PC-9 (cell line): ENCODE results near the gene CNOT1. TPM values are rescaled to one million over a fixed set of nuclear protein-coding genes. Genes with fewer than 3 reads are reported as not detected.
"Not testable (repeated sequence)": the region's sequence is repeated elsewhere in the genome, so short reads cannot be mapped to it uniquely, and the experiment has no call there.

Source experiments
- BruUV-seq: library from RNA; stranded (reverse); fragments of 400-500 nt; replicated peaks from 2 replicates; lab custom pipeline; 2021; lab: Mats Ljungman, UMichigan
- CTCF ChIA-PET: fragments of 300-600 bp; sonication (Branson Sonifier 250); formaldehyde crosslinking; loops from one replicate; lab custom pipeline; 2022; ENCODE audit warnings: antibody characterized with exemption; lab: Charles Lee
- POLR2A ChIA-PET: fragments of 300-600 bp; sonication (Branson Sonifier 250); formaldehyde crosslinking; loops from one replicate; lab custom pipeline; 2022; ENCODE audit warnings: antibody characterized with exemption; ENCODE audit not compliant: unreplicated experiment; lab: Charles Lee
- DNase-seq, 2 experiments: peaks; one replicate each; pipeline versions ENCODE4 v3.0.0 to v3.0.0-alpha.2; 2015 to 2022; ENCODE audit warnings: mixed read lengths in 1 of 2
- H2AFZ ChIP-seq: fragments of 200-600 bp; sonication (generic); 2 replicates; pipeline ENCODE4 v1.8.1; 2017; ENCODE audit warnings: antibody characterized with exemption
- H3F3A ChIP-seq: fragments of 200-600 bp; sonication (generic); 2 replicates; pipeline ENCODE4 v1.8.1; 2017; ENCODE audit warnings: antibody characterized with exemption, mild to moderate bottlenecking, low read depth; ENCODE audit not compliant: insufficient read depth
- H3K27ac ChIP-seq: fragments of 200-600 bp; sonication (generic); 2 replicates; pipeline ENCODE4 v1.6.1; 2016; ENCODE audit warnings: mixed run types
- H3K27me3 ChIP-seq: fragments of 200-600 bp; sonication (generic); 2 replicates; pipeline ENCODE4 v1.6.1; 2016; ENCODE audit warnings: low read depth, mixed run types; ENCODE audit not compliant: insufficient read depth
- H3K36me3 ChIP-seq: fragments of 200-600 bp; sonication (generic); 2 replicates; pipeline ENCODE4 v1.6.1; 2016; ENCODE audit warnings: low read depth, mixed run types
- H3K4me1 ChIP-seq: fragments of 200-600 bp; sonication (generic); replicated peaks from 2 replicates; pipeline ENCODE4 v1.6.1; 2016; ENCODE audit warnings: mixed run types; ENCODE audit not compliant: insufficient read depth
- H3K4me2 ChIP-seq: fragments of 200-600 bp; sonication (generic); 2 replicates; pipeline ENCODE4 v1.6.1; 2017; ENCODE audit warnings: mixed run types
- H3K4me3 ChIP-seq: fragments of 200-600 bp; sonication (generic); 2 replicates; pipeline ENCODE4 v1.6.1; 2016; ENCODE audit warnings: mixed run types
- H3K79me2 ChIP-seq: fragments of 200-600 bp; sonication (generic); 2 replicates; pipeline ENCODE4 v1.6.1; 2017; ENCODE audit warnings: low read depth, mixed run types
- H3K9me2 ChIP-seq: fragments of 200-600 bp; sonication (generic); 2 replicates; pipeline ENCODE4 v1.8.1; 2017; ENCODE audit warnings: mild to moderate bottlenecking; ENCODE audit not compliant: insufficient read depth
- H3K9me3 ChIP-seq: fragments of 200-600 bp; sonication (generic); 2 replicates; pipeline ENCODE4 v1.8.1; 2016; ENCODE audit warnings: low read depth; ENCODE audit not compliant: insufficient read depth
- H4K20me1 ChIP-seq: fragments of 200-600 bp; sonication (generic); 2 replicates; pipeline ENCODE4 v1.8.1; 2017; ENCODE audit not compliant: insufficient read depth
- CTCF ChIP-seq: fragments of 200-600 bp; sonication (generic); conservative IDR thresholded peaks from 2 replicates; pipeline ENCODE4 v1.6.1; 2017; ENCODE audit warnings: mixed run types, antibody characterized with exemption, mild to moderate bottlenecking, moderate library complexity
- EZH2 ChIP-seq: fragments of 200-600 bp; sonication (generic); IDR thresholded peaks from 2 replicates; pipeline ENCODE4 v1.8.0; 2017; ENCODE audit warnings: antibody characterized with exemption, low read depth
- intact Hi-C: fragments of 100-400 bp; cut with micrococcal nuclease; formaldehyde crosslinking; loops from one replicate; pipeline ENCODE4 v1.10.0; 2022; ENCODE audit not compliant: unreplicated experiment
- total RNA-seq: library from RNA; stranded (reverse); gene quantifications from 2 replicates; pipeline ENCODE4 v1.2.3, GENCODE V29; 2021

The CNOT1 gene
- total RNA-seq, 1 experiment from 2014 or later: 233 TPM

- POLR2A ChIA-PET: no interaction called here
- TF ChIP-seq EZH2 (no peak), CTCF (no peak)
- Histone ChIP-seq H3K9me3 (no peaks in the 10 kb centered on the region), H3K4me2 (no peak overlapping the region), H4K20me1 (peaks cover 92% of the 10 kb centered on the region), H3K9me2 (no peaks in the 10 kb centered on the region), H3K27me3 (no peaks in the 10 kb centered on the region), H3K36me3 (peaks cover 11% of the 10 kb centered on the region; the same call in 1 of the 2 replicates), H3K4me1 (no peaks in the 10 kb centered on the region), H2AFZ (no peak overlapping the region), H3K27ac (no peak overlapping the region), H3F3A (peaks cover 27% of the 10 kb centered on the region; the same call in 1 of the 2 replicates), H3K4me3 (no peak overlapping the region), H3K79me2 (peaks cover 98% of the 10 kb centered on the region)
- DNase-seq: no peak
- intact Hi-C loops: no loop called here
- BruUV-seq: no TSS peak
- CTCF ChIA-PET: no interaction called here
Measured at GRCh38 chr16:58614860-58615259, 14.8 kb downstream of the CNOT1 start.

GRCh38 chr16:58614212-58614611, 15.4 kb downstream of the CNOT1 start:
- no peaks in the 10 kb centered on the region for H3K4me1 ChIP-seq
- H3K27ac ChIP-seq: no peak overlapping the region
- H3K4me3 ChIP-seq: no peak overlapping the region
- H3K9me2 ChIP-seq: no peaks in the 10 kb centered on the region
- H3F3A ChIP-seq: peaks cover 30% of the 10 kb centered on the region; the same call in 1 of the 2 replicates
- no peak for DNase-seq
- H3K79me2 ChIP-seq: peaks cover 98% of the 10 kb centered on the region
- intact Hi-C loops: no loop called here
- H3K9me3 ChIP-seq: no peaks in the 10 kb centered on the region
- CTCF ChIA-PET: no interaction called here
- no TSS peak for BruUV-seq
- POLR2A ChIA-PET: no interaction called here
- H4K20me1 ChIP-seq: peaks cover 90% of the 10 kb centered on the region
- no peaks in the 10 kb centered on the region for H3K27me3 ChIP-seq
- H3K36me3 ChIP-seq: peaks cover 6% of the 10 kb centered on the region; the same call in 1 of the 2 replicates
- TF ChIP-seq EZH2 (no peak), CTCF (no peak)
- no peak overlapping the region for H3K4me2 ChIP-seq
- no peak overlapping the region for H2AFZ ChIP-seq

- H3K9me3 ChIP-seq, CTCF ChIA-PET, DNase-seq, intact Hi-C loops, H3K27me3 ChIP-seq, BruUV-seq, POLR2A ChIA-PET, H3K4me3 ChIP-seq, H2AFZ ChIP-seq, H3K9me2 ChIP-seq, H3K27ac ChIP-seq, H3K4me2 ChIP-seq, H3K36me3 ChIP-seq, H3K4me1 ChIP-seq: not testable (repeated sequence)
- H3K79me2 ChIP-seq: peaks cover 98% of the 10 kb centered on the region
- H4K20me1 ChIP-seq: peaks cover 91% of the 10 kb centered on the region
- peaks cover 27% of the 10 kb centered on the region for H3F3A ChIP-seq
Measured at GRCh38 chr16:58612965-58613364, 16.7 kb downstream of the CNOT1 start.

GRCh38 chr16:58608601-58609136, 21.0 kb downstream of the CNOT1 start:
- peaks cover 94% of the 10 kb centered on the region for H4K20me1 ChIP-seq
- POLR2A ChIA-PET: no interaction called here
- no TSS peak for BruUV-seq

More at GRCh38 chr16:58608601-58609136, 21.0 kb downstream of the CNOT1 start:
- no peaks in the 10 kb centered on the region for H3K27me3 ChIP-seq
- no peak overlapping the region for H3K4me2 ChIP-seq
- peaks cover 34% of the 10 kb centered on the region for H3F3A ChIP-seq
- peaks cover 99% of the 10 kb centered on the region for H3K79me2 ChIP-seq
- H3K27ac ChIP-seq: no peak overlapping the region
- H3K9me2 ChIP-seq: no peaks in the 10 kb centered on the region
- no peak for DNase-seq
- no peak overlapping the region for H2AFZ ChIP-seq
- CTCF ChIA-PET: no interaction called here
- H3K4me1 ChIP-seq: no peaks in the 10 kb centered on the region
- no peak overlapping the region for H3K4me3 ChIP-seq
- no peaks in the 10 kb centered on the region; the same call in 1 of the 2 replicates for H3K36me3 ChIP-seq
- intact Hi-C loops: no loop called here
- no peaks in the 10 kb centered on the region for H3K9me3 ChIP-seq
- no peak for TF ChIP-seq CTCF
